ENCODE results near the gene AKR1A1. TPM values are rescaled to one million over a fixed set of nuclear protein-coding genes. Genes with fewer than 3 reads are reported as not detected.

Gene AKR1A1
- total RNA-seq, 1 experiment from 2014 or later, result 119 TPM

DNA sequence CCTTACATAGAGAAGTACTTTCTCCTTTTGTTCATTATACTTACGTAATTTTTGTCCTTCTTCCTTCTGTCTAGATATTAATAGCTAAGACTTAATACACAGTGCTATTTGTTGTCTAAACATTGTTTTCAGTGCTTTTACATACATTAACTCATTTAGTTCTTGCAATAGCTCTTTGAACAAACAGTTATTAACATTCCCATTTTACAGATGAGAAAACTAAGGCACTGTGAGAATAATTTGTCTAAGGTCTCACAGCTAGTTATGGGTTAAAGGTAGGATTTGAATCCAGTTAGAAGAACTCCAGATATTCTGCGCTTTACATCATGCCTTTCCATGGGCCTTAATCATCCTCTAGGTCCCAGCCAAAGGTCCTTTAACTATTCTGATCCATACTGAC is 53.6 kb downstream of the AKR1A1 start:
- no TSS peak for BruUV-seq (replicated peaks)
- no peak overlapping the region for H3K4me3 Mint-ChIP-seq (ENCODE audit: unreplicated experiment)
- H3K9me3 Mint-ChIP-seq (ENCODE audit: unreplicated experiment), result no peaks in the 10 kb centered on the region
- H3K9me3 ChIP-seq, result no peaks in the 10 kb centered on the region
- intact Hi-C loops (cut with micrococcal nuclease; ENCODE audit: unreplicated experiment), result no loop called here
- no peaks in the 10 kb centered on the region for H3K27me3 ChIP-seq (replicated peaks; ENCODE audit: control insufficient read depth, insufficient read depth, low read length)
- H3K36me3 Mint-ChIP-seq (ENCODE audit: insufficient read depth, unreplicated experiment), result peaks cover 60% of the 10 kb centered on the region
- H3K36me3 ChIP-seq (ENCODE audit: control insufficient read depth, insufficient read depth, low read length), result no peaks in the 10 kb centered on the region
- H3K27ac Mint-ChIP-seq (ENCODE audit: unreplicated experiment), result no peak overlapping the region
- no peaks in the 10 kb centered on the region for H3K27me3 Mint-ChIP-seq (ENCODE audit: insufficient read depth, unreplicated experiment)
- no peaks in the 10 kb centered on the region for H3K4me1 ChIP-seq
- H3K4me1 Mint-ChIP-seq (ENCODE audit: low read depth, unreplicated experiment), result no peaks in the 10 kb centered on the region
- ChIA-PET POLR2A (no interaction called here), CTCF (no interaction called here)
- no peak for DNase-seq
- TF ChIP-seq, protein P1, sequence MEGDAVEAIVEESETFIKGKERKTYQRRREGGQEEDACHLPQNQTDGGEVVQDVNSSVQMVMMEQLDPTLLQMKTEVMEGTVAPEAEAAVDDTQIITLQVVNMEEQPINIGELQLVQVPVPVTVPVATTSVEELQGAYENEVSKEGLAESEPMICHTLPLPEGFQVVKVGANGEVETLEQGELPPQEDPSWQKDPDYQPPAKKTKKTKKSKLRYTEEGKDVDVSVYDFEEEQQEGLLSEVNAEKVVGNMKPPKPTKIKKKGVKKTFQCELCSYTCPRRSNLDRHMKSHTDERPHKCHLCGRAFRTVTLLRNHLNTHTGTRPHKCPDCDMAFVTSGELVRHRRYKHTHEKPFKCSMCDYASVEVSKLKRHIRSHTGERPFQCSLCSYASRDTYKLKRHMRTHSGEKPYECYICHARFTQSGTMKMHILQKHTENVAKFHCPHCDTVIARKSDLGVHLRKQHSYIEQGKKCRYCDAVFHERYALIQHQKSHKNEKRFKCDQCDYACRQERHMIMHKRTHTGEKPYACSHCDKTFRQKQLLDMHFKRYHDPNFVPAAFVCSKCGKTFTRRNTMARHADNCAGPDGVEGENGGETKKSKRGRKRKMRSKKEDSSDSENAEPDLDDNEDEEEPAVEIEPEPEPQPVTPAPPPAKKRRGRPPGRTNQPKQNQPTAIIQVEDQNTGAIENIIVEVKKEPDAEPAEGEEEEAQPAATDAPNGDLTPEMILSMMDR (IDR thresholded peaks at IDR 0.05; ENCODE audit: insufficient read depth in 1 of 2, low read depth in 1 of 2, low read length in 1 of 2, severe bottlenecking in 1 of 2, unreplicated experiment in 1 of 2), result no peak
- H3K4me3 ChIP-seq (ENCODE audit: low read depth, low read length), result no peak overlapping the region

DNA sequence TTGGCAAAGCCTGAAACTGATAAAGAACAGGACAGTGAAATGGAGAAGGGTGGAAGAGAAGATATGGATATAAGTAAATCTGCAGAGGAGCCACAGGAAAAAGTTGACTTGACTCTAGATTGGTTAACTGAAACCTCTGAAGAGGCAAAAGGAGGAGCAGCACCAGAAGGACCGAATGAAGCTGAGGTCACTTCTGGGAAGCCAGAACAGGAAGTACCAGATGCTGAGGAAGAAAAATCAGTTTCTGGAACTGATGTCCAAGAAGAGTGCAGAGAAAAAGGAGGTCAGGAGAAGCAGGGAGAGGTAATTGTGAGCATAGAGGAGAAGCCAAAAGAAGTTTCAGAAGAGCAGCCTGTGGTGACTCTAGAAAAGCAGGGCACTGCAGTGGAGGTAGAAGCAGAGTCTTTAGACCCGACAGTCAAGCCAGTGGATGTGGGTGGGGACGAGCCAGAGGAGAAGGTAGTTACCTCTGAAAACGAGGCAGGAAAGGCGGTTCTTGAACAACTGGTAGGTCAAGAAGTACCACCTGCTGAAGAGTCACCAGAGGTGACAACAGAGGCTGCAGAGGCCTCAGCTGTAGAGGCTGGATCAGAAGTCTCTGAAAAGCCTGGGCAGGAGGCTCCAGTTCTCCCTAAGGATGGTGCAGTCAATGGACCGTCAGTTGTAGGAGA is 56.9 kb downstream of the AKR1A1 start:
- Histone ChIP-seq H3K4me1 (no peaks in the 10 kb centered on the region), H3K9me3 (no peaks in the 10 kb centered on the region), H3K4me3 (ENCODE audit: low read depth, low read length) (no peak overlapping the region), H3K27me3 (replicated peaks; ENCODE audit: control insufficient read depth, insufficient read depth, low read length) (no peaks in the 10 kb centered on the region), H3K36me3 (ENCODE audit: control insufficient read depth, insufficient read depth, low read length) (peaks cover 2% of the 10 kb centered on the region; the same call in 1 of the 2 replicates)
- no peak for DNase-seq
- BruUV-seq (replicated peaks), result TSS peak; percentile 91
- Mint-ChIP-seq H3K4me3 (ENCODE audit: unreplicated experiment) (no peak overlapping the region), H3K27ac (ENCODE audit: unreplicated experiment) (peak overlapping the region; percentile 17), H3K9me3 (ENCODE audit: unreplicated experiment) (no peaks in the 10 kb centered on the region), H3K4me1 (ENCODE audit: low read depth, unreplicated experiment) (no peaks in the 10 kb centered on the region), H3K27me3 (ENCODE audit: insufficient read depth, unreplicated experiment) (no peaks in the 10 kb centered on the region), H3K36me3 (ENCODE audit: insufficient read depth, unreplicated experiment) (peaks cover 76% of the 10 kb centered on the region)
- TF ChIP-seq, protein P1 (IDR thresholded peaks at IDR 0.05; ENCODE audit: insufficient read depth in 1 of 2, low read depth in 1 of 2, low read length in 1 of 2, severe bottlenecking in 1 of 2, unreplicated experiment in 1 of 2), result no peak
- CTCF ChIA-PET, result no interaction called here
- intact Hi-C loops (cut with micrococcal nuclease; ENCODE audit: unreplicated experiment), result no loop called here
- POLR2A ChIA-PET, result no interaction called here

DNA sequence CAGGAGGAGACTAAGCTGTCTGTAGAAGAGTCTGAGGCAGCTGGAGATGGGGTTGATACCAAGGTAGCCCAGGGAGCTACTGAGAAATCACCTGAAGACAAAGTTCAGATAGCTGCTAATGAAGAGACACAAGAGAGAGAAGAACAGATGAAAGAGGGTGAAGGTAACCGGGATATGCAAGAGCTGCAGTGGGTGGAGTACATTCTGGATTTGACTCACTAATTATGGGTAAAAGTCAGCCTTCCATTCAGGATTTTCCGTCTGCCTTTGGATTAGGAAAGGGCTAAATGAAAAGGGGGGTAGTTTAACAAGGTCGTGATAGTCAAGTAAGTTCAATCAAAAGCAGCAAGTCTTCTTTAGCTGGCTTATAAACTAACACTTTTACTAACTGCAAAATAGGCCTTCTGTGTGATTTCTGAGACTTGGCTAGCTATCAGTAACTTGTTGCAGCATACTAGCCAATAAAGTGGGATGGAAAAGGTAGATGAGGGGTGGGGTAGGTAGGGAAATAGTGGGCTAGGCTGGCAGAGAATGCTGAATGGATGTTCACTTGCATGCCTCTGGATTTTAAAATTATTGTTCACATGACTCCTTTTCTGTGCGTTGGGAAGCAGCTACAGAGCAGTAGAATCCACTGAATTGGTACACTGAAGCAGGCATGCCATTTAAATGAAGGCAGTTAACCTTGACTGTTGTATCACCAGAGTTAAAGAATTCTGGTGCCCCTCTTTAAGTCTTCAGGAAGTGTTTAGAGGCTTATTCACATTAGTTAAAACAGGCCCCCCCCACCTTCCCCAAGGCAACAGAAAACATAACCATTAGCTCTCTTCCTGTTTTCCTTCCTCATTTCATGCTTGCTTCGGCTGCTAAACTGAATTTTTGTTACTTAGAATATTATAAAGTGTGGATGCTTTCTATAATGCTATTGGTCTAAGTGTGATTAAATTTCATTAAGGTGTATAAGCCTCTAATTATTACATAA is 57.8 kb downstream of the AKR1A1 start:
- POLR2A ChIA-PET, result no interaction called here
- CTCF ChIA-PET, result no interaction called here
- Mint-ChIP-seq H3K4me3 (ENCODE audit: unreplicated experiment) (no peak overlapping the region), H3K27ac (ENCODE audit: unreplicated experiment) (no peak overlapping the region), H3K9me3 (ENCODE audit: unreplicated experiment) (no peaks in the 10 kb centered on the region), H3K4me1 (ENCODE audit: low read depth, unreplicated experiment) (no peaks in the 10 kb centered on the region), H3K27me3 (ENCODE audit: insufficient read depth, unreplicated experiment) (no peaks in the 10 kb centered on the region), H3K36me3 (ENCODE audit: insufficient read depth, unreplicated experiment) (peaks cover 79% of the 10 kb centered on the region)
- TF ChIP-seq, protein P1 (IDR thresholded peaks at IDR 0.05; ENCODE audit: insufficient read depth in 1 of 2, low read depth in 1 of 2, low read length in 1 of 2, severe bottlenecking in 1 of 2, unreplicated experiment in 1 of 2), result no peak
- Histone ChIP-seq H3K9me3 (no peaks in the 10 kb centered on the region), H3K4me1 (no peaks in the 10 kb centered on the region), H3K36me3 (ENCODE audit: control insufficient read depth, insufficient read depth, low read length) (peaks cover 2% of the 10 kb centered on the region; the same call in 1 of the 2 replicates), H3K4me3 (ENCODE audit: low read depth, low read length) (no peak overlapping the region), H3K27me3 (replicated peaks; ENCODE audit: control insufficient read depth, insufficient read depth, low read length) (no peaks in the 10 kb centered on the region)
- no TSS peak for BruUV-seq (replicated peaks)
- no peak for DNase-seq
- intact Hi-C loops (cut with micrococcal nuclease; ENCODE audit: unreplicated experiment), result no loop called here
